ENCODE results near the gene RAB33A. TPM values are rescaled to one million over a fixed set of nuclear protein-coding genes. Genes with fewer than 3 reads are reported as not detected.
A peak's percentile ranks its signal among the peaks of the same experiment; 100 is the strongest.

RAB33A gene
- polyA plus RNA-seq (ENCODE audit: insufficient read length in 4 of 4) = 1 to 10 TPM in 1 of 4 donors, under 1 TPM in 3; 0.47 to 1.0 (median 0.59) TPM

DNA sequence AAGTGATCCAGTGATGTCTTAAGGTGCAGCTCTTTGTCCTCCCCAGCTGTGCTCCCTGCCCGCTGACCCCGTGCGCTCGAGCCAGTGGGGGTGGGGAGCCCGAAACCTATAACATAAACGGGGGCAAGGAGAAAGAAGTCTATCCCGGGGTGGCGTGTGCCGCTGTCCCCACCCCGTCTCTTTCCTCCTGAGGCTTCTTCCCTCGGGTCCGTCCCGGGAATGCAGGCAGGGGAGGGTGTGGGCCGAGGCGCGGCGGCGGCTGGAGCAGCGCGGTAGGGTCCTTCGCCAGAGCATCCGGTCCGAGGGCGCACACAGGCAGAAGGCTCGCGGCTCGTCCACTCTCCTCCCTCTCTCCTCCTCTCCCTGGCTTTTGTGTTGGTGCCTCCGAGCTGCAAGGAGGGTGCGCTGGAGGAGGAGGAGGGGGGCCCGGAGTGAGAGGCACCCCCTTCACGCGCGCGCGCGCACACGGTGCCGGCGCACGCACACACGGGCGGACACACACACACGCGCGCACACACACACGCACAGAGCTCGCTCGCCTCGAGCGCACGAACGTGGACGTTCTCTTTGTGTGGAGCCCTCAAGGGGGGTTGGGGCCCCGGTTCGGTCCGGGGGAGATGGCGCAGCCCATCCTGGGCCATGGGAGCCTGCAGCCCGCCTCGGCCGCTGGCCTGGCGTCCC is at the start of gene RAB33A:
Gene RAB33A, plus strand, starts transcription at position 517 of the 681 bp plus-strand sequence. Its CDS starts 101 bp downstream, at position 618.
- DNase-seq (ENCODE audit: low read depth in 4 of 4, low spot score in 3 of 4) = no peak

DNA sequence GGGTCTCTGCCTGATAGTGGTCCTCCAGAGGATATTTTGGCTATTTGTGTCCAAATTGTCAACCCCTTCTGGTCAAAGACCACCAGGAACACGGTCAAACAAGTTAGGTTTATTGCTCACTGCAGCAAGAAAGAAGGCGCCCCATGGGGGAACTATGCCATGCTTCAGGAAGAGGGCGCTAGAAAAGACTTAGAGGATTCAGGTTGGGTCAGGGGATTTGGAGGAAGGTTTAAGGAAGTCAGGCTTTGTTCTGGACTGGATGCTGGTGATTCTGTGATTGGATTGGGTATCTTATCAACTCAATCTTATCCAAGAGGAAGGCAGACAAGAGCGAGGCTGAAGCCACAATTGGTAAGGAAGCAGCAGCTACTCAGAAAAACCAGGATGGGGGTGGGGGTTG is 47.2 kb upstream of the RAB33A start:
- no peak for DNase-seq (ENCODE audit: low read depth in 4 of 4, low spot score in 3 of 4)

DNA sequence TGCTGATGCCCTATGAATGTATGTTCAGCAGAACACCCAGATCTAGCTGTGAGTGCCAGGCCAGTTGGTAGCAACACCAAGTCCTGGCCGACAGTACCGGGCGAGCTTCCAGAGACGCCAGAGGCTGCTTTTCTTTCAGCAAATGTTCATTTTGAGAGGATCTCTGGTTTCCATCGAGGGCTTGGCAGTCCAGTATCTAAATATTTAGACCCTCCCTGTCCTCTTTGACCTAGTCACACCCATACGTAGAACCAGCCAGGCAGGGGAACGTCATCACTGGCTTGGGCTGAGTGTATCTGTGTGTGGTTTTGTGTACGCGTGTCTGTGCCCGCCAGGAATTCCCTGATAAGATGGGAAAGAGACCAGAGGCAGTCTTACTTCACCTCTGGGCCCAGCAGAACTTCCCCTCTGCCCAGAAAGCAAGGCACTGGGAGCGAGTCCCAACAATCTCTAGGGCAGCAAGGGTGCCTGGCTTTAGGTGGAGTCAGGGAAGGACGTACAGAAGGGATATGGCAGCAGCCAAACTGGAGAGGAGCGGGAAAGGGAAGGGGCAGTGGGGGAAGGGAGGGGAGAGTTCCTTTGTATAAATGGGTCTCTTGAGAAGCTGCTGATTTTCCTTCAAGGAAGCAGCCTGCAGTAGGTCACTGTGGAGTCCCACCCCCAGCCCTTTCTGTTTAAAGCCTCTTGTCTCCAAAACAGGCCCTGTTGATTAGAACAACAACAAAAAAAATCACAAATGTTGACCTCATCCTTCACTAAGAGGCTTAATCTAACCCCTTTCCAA is 46.5 kb upstream of the RAB33A start:
- no peak for DNase-seq (ENCODE audit: low read depth in 4 of 4, low spot score in 3 of 4)

DNA sequence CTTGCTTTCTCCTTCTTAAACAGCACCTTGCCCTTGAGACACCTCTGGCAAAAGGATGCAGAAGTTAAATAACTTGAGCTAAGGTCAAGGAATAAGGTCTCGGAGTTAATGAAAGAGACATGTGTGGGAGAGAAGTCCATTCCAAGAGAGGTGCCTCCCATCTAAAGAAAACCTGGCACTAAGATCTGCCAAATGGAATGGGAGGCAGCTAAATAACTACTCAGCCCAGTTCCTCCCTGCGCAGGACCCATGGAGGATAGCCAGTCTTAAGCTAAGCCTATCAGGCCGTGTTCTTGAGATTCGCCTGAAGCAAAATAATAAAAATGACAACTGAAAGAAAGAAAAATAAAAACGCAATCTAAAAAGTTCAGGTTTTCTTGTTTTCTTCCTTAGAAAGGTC is 40.8 kb upstream of the RAB33A start:
- DNase-seq (ENCODE audit: low read depth in 4 of 4, low spot score in 3 of 4) = no peak

DNA sequence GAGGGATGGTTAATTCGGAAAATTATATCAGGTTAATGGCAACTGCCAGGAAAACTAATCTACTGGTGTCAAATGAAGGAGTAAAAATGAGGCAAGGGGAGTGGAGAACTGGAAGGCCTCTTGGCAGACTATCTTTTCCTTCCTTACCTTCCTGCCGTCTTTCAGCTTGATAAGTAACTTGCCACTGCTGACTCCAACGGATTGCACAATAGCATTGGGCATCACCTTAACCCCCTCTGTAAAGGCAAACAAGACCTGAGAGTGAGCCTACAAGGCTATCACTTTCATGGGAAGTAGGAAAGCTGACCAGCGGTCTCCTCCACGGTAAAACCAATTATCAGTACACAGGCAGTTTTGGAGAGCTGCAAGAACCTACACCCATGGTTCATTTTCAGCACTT is 35.3 kb upstream of the RAB33A start:
- DNase-seq (ENCODE audit: low read depth in 4 of 4, low spot score in 3 of 4) = no peak

DNA sequence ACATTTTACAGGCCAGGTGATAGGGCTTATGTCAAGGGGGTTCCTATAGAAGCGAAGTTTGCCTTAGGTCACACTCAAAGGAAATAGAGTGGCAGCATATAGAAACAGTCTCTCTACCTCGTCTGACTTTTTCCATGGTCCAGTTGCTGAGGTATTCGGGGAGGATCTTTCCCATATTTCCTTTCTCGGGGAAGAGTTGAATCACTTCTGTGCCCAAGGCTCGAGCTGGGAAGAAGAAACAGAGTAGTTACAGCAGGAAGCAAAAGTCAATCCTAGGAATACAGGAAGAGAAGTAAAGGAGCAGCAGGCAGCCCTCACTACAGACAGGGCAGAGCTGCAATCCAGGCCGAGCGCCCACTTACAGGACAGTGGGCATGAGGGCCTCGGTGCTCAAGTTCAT is 34.8 kb upstream of the RAB33A start:
- DNase-seq (ENCODE audit: low read depth in 4 of 4, low spot score in 3 of 4) = no peak

DNA sequence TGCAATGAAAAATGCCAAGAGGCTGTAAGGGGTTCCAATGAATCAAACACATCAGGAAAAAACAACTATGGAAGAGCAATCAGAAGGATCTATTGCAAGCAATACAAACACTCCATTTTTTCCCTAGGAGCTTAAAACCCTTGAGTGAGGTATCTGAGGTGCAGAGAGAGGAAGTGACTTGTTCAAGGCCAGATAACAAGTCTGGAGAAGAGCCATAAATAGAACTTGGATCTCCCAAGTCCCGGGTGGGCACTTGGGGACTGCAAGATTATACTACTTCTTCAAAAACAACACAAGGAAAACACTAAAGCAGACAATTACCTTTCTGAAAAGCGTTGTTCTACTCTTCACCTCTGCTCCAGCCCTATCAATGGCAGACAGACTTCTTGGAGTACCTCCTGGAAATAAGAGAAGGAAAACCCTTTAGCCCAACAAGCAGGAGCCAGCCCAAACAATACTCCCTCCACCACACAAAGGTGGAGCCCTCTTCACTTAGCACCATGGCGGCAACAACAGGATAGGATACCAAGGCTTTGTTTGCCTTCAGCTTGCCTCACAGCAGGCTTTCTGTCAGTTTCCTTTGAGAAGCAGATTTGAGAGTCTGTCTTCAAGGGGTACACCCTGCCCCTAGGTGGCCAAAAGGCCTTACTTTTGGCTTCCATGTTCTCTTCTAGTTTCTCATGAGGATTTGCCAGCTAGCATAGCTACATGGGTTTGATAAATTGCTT is 32.1 kb upstream of the RAB33A start:
- DNase-seq (ENCODE audit: low read depth in 4 of 4, low spot score in 3 of 4) = no peak

DNA sequence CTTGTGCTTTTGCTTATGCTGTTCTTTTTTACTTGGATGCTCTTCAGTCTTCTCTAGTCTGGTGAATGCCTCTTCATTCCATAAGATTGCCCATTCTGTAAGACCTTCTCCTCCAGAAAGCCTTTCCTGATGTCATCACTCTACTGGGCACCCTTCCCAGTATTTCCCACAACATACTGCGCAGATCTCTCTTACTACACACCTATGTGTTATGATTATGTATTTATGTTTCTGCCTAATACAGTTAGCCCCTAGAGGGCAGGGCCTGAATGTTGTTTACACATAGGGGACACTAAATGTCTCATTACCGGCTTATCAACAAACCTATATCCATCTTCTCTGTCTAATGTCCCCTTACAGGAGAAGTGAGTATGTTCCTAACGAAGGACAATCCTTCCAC is 27.3 kb upstream of the RAB33A start:
- no peak for DNase-seq (ENCODE audit: low read depth in 4 of 4, low spot score in 3 of 4)

DNA sequence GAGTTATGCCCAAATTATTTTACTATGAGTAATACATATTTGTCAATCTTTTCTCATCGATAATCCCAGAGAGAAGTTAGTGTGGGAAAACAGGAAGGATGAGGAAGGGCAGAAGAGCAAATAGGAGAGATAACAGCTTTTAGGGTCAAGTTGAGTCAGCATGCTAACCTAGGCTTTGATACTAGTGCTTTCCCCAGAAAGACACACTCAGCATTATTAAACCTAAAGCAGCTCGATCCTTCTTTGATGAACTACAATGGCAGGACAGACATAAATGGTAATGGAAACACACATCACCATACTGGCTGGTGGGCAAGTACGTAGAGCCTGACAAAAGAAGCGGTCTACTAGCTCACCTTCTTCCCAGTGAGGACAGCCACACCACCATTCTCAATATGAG is 26.6 kb upstream of the RAB33A start:
- no peak for DNase-seq (ENCODE audit: low read depth in 4 of 4, low spot score in 3 of 4)

DNA sequence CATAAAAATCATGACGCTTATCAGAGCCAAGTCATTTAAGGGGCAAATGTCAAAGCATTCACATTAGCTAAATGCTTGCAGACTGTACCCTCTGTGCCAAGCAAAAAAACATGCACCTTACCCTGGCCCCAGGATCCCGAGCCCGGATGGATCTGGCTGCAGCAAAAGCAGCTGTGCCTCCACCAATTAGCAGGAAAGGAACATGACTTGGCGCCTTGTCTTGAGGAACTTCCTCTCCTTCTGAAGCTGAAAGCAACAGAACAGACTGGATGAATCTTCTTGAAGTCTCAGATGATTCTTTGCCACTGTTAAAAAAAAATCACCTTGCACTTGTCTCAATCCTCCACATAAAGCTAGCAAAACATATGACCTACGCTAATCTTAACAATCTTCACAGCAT is 24.1 kb upstream of the RAB33A start:
- DNase-seq (ENCODE audit: low read depth in 4 of 4, low spot score in 3 of 4) = no peak

DNA sequence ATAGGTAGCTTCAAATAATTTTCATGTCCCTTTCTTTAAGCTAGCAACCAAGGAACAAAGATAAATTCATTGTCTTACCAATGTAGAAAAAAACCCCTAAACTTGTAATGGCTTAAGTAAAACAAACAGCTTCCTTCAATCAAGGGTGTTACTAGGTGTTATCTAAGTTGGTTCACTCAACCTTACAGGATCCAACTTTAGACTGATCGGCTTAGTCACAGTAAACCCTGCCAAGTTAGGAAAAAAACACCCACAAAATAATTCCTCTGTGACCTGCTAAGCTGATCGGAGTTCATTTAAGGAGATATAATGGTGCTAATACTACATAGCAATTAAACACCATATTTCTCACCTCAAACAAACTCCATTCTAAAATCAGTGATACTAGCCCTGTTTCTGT is 16.2 kb upstream of the RAB33A start:
- DNase-seq (ENCODE audit: low read depth in 4 of 4, low spot score in 3 of 4) = no peak

DNA sequence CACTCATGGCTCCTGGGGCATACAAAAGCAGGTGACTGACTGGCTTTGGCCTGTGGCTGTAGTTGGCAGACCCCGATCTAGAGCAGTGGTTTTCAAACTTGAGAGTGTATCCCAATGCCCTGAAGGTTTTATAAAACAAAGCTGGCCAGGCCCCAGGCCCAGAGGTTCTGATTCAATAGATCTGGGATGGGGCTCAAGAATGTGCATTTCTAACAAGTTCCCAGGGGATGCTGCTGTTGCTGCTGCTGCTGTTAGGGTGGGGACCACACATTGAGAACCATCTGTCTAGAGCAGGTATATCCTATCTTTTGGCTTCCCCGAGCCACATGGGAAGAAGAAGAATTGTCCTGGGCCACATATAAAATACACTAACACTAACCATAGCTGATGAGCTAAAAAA is 13.5 kb upstream of the RAB33A start:
- DNase-seq (ENCODE audit: low read depth in 4 of 4, low spot score in 3 of 4) = no peak

DNA sequence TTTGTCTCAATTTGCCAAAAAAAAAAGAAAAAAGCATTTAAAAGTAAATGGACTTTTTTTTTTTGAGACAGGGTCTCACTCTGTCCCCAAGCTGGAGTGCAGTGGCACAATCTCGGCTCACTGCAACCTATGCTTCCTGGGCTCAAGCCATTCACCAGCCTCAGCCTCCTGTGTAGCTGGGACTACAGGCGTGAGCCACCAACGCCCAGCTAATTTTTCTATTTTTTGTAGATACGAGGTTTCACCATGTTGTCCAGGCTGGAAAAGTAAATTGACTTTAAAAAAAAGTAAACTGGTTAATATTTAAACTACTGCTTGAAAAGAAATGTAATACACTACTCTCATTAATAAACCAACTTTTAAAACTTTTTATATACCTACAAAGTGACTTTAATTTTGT is 12.0 kb upstream of the RAB33A start:
- DNase-seq (ENCODE audit: low read depth in 4 of 4, low spot score in 3 of 4) = no peak

DNA sequence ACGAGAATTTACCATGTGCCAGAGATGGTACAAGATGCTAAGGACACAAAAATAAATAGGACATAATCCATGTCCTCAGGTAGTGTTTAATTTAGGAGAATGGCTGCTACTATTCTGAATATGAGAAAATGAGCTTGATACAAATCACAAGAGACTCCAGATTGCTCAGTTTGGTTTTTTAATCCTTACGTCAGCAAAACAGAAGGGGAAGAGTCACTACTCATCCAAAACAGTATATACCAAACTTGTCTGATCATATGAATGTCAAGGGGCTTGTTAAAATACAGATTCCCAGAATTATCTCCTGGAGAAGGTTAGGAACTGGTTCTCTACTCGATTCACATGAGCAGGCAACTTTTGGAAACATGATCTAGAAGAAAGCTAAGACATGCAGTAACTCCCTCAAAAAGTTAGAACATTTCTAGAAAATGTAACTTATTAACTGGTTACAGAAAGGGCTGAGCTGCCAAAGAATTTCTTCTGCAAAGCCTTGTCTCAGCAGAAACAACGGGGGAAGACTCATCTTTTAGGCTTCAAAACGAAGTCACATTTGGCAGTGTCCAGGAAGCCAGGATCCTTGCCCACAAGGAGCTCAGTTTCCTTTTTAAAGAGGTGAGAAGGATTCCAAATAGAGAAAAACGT is 9.5 kb upstream of the RAB33A start:
- DNase-seq (ENCODE audit: low read depth in 4 of 4, low spot score in 3 of 4) = no peak

DNA sequence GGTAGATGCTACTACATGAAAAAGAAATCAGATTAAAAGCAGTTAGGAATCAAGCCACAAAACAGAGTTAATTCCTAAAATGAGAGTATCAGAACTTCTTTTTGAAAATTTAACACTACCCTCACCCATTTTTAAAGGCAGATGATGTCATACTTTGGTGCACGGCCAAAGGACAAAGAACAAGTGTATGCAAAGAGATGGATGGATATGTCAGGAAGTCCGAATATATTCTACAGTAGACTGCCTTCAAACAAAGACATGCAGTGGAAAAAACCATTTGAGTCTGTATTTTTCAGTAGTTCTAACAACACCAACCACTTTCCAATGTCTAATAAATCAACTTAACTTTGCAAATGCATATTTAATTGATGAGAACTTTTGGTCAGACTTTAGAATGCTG is 8.4 kb upstream of the RAB33A start:
- DNase-seq (ENCODE audit: low read depth in 4 of 4, low spot score in 3 of 4) = no peak

DNA sequence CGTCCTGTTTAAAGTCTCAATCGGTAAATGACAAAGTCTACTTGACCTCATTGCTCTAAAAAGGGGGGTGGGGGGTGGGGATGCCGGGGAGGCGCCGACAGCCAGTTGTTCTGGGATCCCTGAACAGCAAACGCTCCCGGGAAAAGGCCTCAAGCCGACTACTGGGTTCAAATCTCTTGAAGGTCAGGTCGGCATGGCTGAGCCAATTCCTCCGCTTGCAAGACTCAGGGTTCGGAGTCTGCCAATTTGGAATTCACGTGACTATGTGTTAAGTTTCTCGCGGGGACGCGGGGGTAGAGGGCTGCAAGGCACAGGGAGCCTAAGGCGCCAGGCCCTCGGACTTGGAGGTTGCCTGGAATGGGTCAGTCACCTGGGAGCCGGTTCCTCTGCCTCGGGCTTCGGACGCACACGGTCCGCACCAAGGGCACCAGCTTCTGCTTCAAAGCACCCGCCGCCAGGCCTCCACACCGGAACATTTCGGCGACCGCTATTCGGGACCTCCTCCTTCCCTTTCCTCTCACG is 6.5 kb upstream of the RAB33A start:
- no peak for DNase-seq (ENCODE audit: low read depth in 4 of 4, low spot score in 3 of 4)

DNA sequence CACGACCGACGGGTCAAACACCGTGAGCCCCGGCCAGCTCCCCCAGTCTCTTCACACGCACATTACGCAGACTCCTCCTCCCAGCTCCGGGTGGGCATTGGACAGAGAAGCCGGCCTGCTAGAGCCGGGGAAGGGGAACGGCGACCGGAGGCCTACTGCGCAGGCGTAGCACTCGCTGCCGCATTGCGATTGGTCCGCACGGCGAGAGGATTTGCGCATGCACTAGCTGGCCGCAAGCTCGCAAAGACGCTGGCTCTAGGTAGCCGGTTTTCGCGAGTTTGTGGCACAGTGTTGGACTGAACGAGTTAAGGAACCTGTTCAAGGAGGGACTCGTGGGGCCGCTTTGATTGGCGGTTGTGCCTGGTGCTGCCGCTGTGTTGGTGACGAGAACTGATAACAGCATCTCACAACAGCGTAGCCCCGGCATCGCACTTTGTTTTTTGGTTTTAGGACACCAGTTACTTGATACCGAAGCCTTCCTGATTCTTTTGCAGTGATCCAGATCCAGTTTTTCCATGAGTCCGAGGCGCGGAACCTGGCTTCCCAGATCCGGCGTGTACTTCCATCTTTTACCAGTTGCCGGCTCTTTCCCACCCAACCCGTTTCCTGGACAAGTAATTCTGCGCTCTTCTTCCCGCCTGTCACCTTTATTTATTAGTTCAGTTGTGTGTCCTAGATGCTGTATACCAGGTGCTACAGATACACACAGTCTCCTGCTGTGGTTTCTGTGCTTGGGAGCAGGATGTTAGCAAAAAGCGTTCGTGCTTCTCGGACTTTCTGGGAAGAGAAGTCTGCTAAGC is 5.9 kb upstream of the RAB33A start, which contains the start of gene AIFM1:
Gene AIFM1, minus strand, starts transcription at position 139 of the 800 bp plus-strand sequence. CDS start 185 bp downstream, outside the sequence.
- peak; percentile 81 to 85 (median 84) for DNase-seq (ENCODE audit: low read depth in 4 of 4, low spot score in 3 of 4)

DNA sequence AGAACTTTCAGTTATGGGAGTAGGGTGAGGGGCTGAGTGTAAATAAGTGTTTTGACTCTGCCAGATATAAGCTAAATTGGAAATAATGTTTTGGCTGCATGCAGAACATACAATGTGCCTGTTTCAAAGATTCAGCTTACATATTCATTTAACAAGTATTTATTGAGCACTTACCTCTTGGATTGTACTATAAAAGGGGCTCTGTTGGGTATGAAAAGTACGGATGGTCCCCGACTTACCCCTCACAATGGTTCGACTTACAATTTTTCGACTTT is 5.3 kb upstream of the RAB33A start:
- DNase-seq (ENCODE audit: low read depth in 4 of 4, low spot score in 3 of 4) = no peak

DNA sequence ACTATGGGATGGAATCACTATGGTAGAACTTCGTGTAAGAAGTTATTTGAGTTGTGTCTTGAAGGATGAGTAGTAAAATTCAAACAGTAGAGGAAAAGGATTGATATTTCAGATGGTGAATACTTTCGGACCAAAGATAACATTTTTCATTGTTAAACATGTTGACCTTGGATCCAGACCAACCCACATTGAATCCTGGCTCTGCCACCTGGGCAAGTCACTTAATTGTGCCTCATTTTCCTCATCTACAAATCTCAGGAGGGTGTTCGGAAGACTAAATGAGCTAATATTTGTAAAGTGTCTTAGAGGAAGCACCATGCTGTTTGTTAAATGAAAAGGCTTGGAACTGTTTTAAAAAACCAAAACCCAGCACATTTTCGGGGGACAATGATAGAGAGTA is 4.7 kb upstream of the RAB33A start:
- DNase-seq (ENCODE audit: low read depth in 4 of 4, low spot score in 3 of 4) = no peak
